ENCODE results near the gene ZCCHC7. TPM values are rescaled to one million over a fixed set of nuclear protein-coding genes. Genes with fewer than 3 reads are reported as not detected.

Gene ZCCHC7
- total and polyA plus RNA-seq, 2 of the 8 experiments (the other 6 are each of a cell fraction or from before 2014, with no cell fraction given) = 12.2 to 27.5 TPM

- FAIRE-seq (peak; percentile 13), DNase-seq (ENCODE audit: low read depth in 1 of 2, low spot score in 2 of 2) (no peak)
- Histone ChIP-seq H2AK5ac (ENCODE audit: low read depth, low read length) (no peak overlapping the region), H3K9me3 (ENCODE audit: insufficient read depth in 2 of 2, low read depth in 1 of 2, low read length in 1 of 2) (no peaks in the 10 kb centered on the region), H3K56ac (replicated peaks; ENCODE audit: insufficient read length, low read depth, low read length) (no peak overlapping the region), H2BK12ac (ENCODE audit: low read depth, low read length) (no peak overlapping the region), H2BK5ac (ENCODE audit: low read depth, low read length) (no peak overlapping the region), H3K4ac (replicated peaks; ENCODE audit: insufficient read length, low read depth, low read length) (no peak overlapping the region), H3K14ac (ENCODE audit: insufficient read length) (no peak overlapping the region), H3K27ac (ENCODE audit: low read depth, low read length) (no peak overlapping the region), H3K4me1 (replicated peaks in 1 of 4; ENCODE audit: control insufficient read depth in 3 of 4, insufficient read depth in 4 of 4, low read length in 3 of 4) (peaks cover 0 to 4% (median 1%) of the 10 kb centered on the region in 4 experiments; a peak in 2 of 7 replicates), H4K20me1 (replicated peaks in 1 of 2; ENCODE audit: control insufficient read depth in 1 of 2, insufficient read depth in 2 of 2, low read length in 2 of 2) (no peaks in the 10 kb centered on the region), H3K23me2 (ENCODE audit: low read depth, low read length) (no peaks in the 10 kb centered on the region), H3K4me3 (ENCODE audit: extremely low read depth in 1 of 4, insufficient read depth in 2 of 4, low read depth in 3 of 4, low read length in 4 of 4) (no peak overlapping the region), H3K23ac (ENCODE audit: insufficient read length) (no peak overlapping the region), H4K5ac (ENCODE audit: insufficient read length, low read depth, low read length) (no peak overlapping the region), H3K79me2 (ENCODE audit: control insufficient read depth in 1 of 2, insufficient read depth in 2 of 2, low read length in 2 of 2) (0 out of 4 replicates have a peak, but pooled peaks cover 0 to 4% of the 10 kb centered on the region in 2 experiments), H3K79me1 (ENCODE audit: low read depth, low read length) (no peaks in the 10 kb centered on the region), H3K36me3 (ENCODE audit: control insufficient read depth in 2 of 4, insufficient read depth in 4 of 4, low read length in 3 of 4) (no peaks in the 10 kb centered on the region), H3K18ac (ENCODE audit: extremely low read depth, low read length) (no peak overlapping the region), H2BK120ac (replicated peaks; ENCODE audit: low read depth, low read length) (no peak overlapping the region), H2BK20ac (ENCODE audit: low read length) (no peak overlapping the region), H3K9ac (replicated peaks in 1 of 4; ENCODE audit: extremely low read depth in 1 of 4, low read depth in 3 of 4, low read length in 3 of 4) (no peak overlapping the region), H4K91ac (replicated peaks; ENCODE audit: insufficient read length, low read length) (no peak overlapping the region), H3K27me3 (replicated peaks in 1 of 4; ENCODE audit: control insufficient read depth in 3 of 4, extremely low read depth in 1 of 4, insufficient read depth in 3 of 4, low read length in 3 of 4) (no peaks in the 10 kb centered on the region), H3K4me2 (ENCODE audit: insufficient read depth in 1 of 2, low read depth in 2 of 2, low read length in 2 of 2) (no peak overlapping the region), H2BK15ac (ENCODE audit: low read length) (no peak overlapping the region), H2AFZ (ENCODE audit: low read length) (no peak overlapping the region), H4K8ac (ENCODE audit: extremely low read depth, insufficient read depth, low read length) (no peak overlapping the region)
- CTCF ChIA-PET (ENCODE audit: partially characterized antibody) = interaction anchor here (0.8 to 1.2 kb wide), 3 partner anchors 18 to 226 kb away, joined by 3 to 4 read pairs (median 3); no protein-coding TSS in a partner anchor
- POLR2A ChIA-PET (ENCODE audit: partially characterized antibody) = interaction anchor here (1.1 to 1.5 kb wide), 2 partner anchors 11 to 13 kb away, joined by 3 to 4 read pairs; no protein-coding TSS in a partner anchor
- WGBS, 2 experiments (ENCODE audit: extremely low coverage in 1 of 2, insufficient coverage in 1 of 2, insufficient read length in 1 of 2, insufficient replicate concordance in 2 of 2, low coverage in 1 of 2, low lambda C conversion rate in 2 of 2, missing lambda C conversion rate in 1 of 2) = 94 to 100% methylated on average over 1 to 4 of the region's 4 CpGs
- TF ChIP-seq NANOG (IDR thresholded peaks at IDR 0.05; ENCODE audit: insufficient read depth, low read depth, low read length, poor library complexity, severe bottlenecking) = no peak
- TF ChIP-seq HDAC6 (IDR thresholded peaks at IDR 0.05; ENCODE audit: low read depth, low read length) = no peak
- TF ChIP-seq SP4 (IDR thresholded peaks at IDR 0.05; ENCODE audit: low read length) = no peak
- TF ChIP-seq, protein P1, sequence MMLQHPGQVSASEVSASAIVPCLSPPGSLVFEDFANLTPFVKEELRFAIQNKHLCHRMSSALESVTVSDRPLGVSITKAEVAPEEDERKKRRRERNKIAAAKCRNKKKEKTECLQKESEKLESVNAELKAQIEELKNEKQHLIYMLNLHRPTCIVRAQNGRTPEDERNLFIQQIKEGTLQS (IDR thresholded peaks at IDR 0.05; ENCODE audit: insufficient read depth, low read depth, low read length) = no peak
- TF ChIP-seq CBX5 (IDR thresholded peaks at IDR 0.05; ENCODE audit: low read depth, low read length) = no peak
- TF ChIP-seq SIRT6 (IDR thresholded peaks at IDR 0.05; ENCODE audit: low read length) = no peak
- TF ChIP-seq BCL11A (IDR thresholded peaks at IDR 0.05; ENCODE audit: low read depth in 2 of 2, low read length in 2 of 2) = no peak
- TF ChIP-seq KDM1A (IDR thresholded peaks at IDR 0.05; ENCODE audit: borderline replicate concordance, low read length) = no peak
- TF ChIP-seq BACH1 (IDR thresholded peaks at IDR 0.05; ENCODE audit: low read length) = no peak
- TF ChIP-seq POLR2A (IDR thresholded peaks at IDR 0.05; ENCODE audit: control extremely low read depth in 1 of 2, low read depth in 2 of 2, low read length in 2 of 2) = no peak
- no peak for TF ChIP-seq CREB1 (IDR thresholded peaks at IDR 0.05)
- TF ChIP-seq RFX5 (IDR thresholded peaks at IDR 0.05; ENCODE audit: borderline replicate concordance, low read depth, low read length) = no peak
- TF ChIP-seq SIN3A (conservative IDR thresholded peaks at IDR 0.05 in 1 of 2, IDR thresholded peaks at IDR 0.05 in 1 of 2; ENCODE audit: low read depth in 1 of 2, low read length in 2 of 2) = no peak
- TF ChIP-seq, protein P2, sequence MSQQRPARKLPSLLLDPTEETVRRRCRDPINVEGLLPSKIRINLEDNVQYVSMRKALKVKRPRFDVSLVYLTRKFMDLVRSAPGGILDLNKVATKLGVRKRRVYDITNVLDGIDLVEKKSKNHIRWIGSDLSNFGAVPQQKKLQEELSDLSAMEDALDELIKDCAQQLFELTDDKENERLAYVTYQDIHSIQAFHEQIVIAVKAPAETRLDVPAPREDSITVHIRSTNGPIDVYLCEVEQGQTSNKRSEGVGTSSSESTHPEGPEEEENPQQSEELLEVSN (IDR thresholded peaks at IDR 0.05) = no peak
These were observed 100.6 kb downstream of the ZCCHC7 start for GRCh38 chr9:37220971-37221370.
